ENCODE data around the gene RCBTB1.
"Not testable (repeated sequence)": the region's sequence is repeated elsewhere in the genome, so short reads cannot be mapped to it uniquely, and the experiment has no call there.

RCBTB1 gene

GRCh38 chr13:49516467-49516866 lies 68.9 kb downstream of the RCBTB1 start:
- H3K4me3 ChIP-seq (ENCODE audit: low read depth, low read length), result no peak overlapping the region
- TF ChIP-seq, protein P1, sequence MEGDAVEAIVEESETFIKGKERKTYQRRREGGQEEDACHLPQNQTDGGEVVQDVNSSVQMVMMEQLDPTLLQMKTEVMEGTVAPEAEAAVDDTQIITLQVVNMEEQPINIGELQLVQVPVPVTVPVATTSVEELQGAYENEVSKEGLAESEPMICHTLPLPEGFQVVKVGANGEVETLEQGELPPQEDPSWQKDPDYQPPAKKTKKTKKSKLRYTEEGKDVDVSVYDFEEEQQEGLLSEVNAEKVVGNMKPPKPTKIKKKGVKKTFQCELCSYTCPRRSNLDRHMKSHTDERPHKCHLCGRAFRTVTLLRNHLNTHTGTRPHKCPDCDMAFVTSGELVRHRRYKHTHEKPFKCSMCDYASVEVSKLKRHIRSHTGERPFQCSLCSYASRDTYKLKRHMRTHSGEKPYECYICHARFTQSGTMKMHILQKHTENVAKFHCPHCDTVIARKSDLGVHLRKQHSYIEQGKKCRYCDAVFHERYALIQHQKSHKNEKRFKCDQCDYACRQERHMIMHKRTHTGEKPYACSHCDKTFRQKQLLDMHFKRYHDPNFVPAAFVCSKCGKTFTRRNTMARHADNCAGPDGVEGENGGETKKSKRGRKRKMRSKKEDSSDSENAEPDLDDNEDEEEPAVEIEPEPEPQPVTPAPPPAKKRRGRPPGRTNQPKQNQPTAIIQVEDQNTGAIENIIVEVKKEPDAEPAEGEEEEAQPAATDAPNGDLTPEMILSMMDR (IDR thresholded peaks at IDR 0.05; ENCODE audit: control insufficient read depth, extremely low read depth, insufficient read depth), result no peak
- DNase-seq (ENCODE audit: low read depth), result no peak

DNA sequence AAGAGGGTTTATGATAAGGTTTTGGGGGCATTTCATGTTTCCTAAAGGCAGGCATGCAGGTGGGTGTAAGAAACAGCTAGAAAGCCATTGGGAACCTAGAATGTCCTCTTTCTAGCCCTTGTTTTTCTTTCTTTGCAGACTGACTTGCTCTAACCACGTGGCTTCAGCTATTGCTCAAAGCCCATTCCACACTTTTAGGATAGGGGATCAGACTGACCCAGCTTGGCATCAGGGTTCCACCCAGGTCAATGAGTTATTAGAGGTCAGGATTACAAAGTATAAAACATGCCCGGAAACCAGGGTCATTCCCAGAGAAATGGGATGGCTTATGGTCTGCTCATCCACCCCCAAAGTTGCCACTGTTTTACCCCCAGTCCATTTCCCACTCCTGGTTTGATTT lies 72.8 kb downstream of the RCBTB1 start:
- DNase-seq (ENCODE audit: low read depth), result no peak
- H3K4me3 ChIP-seq (ENCODE audit: low read depth, low read length), result no peak overlapping the region
- TF ChIP-seq, protein P1 (IDR thresholded peaks at IDR 0.05; ENCODE audit: control insufficient read depth, extremely low read depth, insufficient read depth), result no peak

GRCh38 chr13:49503951-49504350 lies 81.4 kb downstream of the RCBTB1 start:
- no peak overlapping the region for H3K4me3 ChIP-seq (ENCODE audit: low read depth, low read length)
- TF ChIP-seq, protein P1 (IDR thresholded peaks at IDR 0.05; ENCODE audit: control insufficient read depth, extremely low read depth, insufficient read depth), result no peak
- no peak for DNase-seq (ENCODE audit: low read depth)

GRCh38 chr13:49502954-49503353 lies 82.4 kb downstream of the RCBTB1 start:
- TF ChIP-seq, protein P1 (IDR thresholded peaks at IDR 0.05; ENCODE audit: control insufficient read depth, extremely low read depth, insufficient read depth), result no peak
- no peak overlapping the region for H3K4me3 ChIP-seq (ENCODE audit: low read depth, low read length)
- DNase-seq (ENCODE audit: low read depth), result no peak

- H3K4me3 ChIP-seq (ENCODE audit: low read depth, low read length), result no peak overlapping the region
- TF ChIP-seq, protein P1 (IDR thresholded peaks at IDR 0.05; ENCODE audit: control insufficient read depth, extremely low read depth, insufficient read depth), result no peak
- DNase-seq (ENCODE audit: low read depth), result no peak
Measured at GRCh38 chr13:49499889-49500660, 85.3 kb downstream of the RCBTB1 start.

- TF ChIP-seq, protein P1 (IDR thresholded peaks at IDR 0.05; ENCODE audit: control insufficient read depth, extremely low read depth, insufficient read depth), result no peak
- H3K4me3 ChIP-seq (ENCODE audit: low read depth, low read length), result no peak overlapping the region
- DNase-seq (ENCODE audit: low read depth), result no peak
Measured at GRCh38 chr13:49498206-49498605, 87.2 kb downstream of the RCBTB1 start.

GRCh38 chr13:49497272-49497671 lies 88.1 kb downstream of the RCBTB1 start:
- no peak overlapping the region for H3K4me3 ChIP-seq (ENCODE audit: low read depth, low read length)
- TF ChIP-seq, protein P1 (IDR thresholded peaks at IDR 0.05; ENCODE audit: control insufficient read depth, extremely low read depth, insufficient read depth), result no peak
- no peak for DNase-seq (ENCODE audit: low read depth)

DNA sequence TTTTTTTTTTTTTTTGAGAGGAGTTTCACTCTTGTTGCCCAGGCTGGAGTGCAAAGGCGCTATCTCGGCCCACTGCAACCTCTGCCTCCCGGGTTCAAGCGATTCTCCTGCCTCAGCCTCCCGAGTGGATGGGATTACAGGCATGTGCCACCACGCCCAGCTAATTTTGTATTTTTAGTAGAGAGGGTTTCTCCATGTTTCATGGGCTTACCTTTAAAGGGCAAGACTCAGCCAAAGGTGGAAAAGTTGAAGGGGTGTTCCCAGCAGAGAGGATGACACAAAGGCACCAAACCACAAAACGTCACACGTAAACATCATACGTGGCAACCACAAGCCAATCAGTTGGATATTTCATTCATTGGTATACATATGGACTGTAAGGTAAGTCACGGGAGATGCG lies 88.5 kb downstream of the RCBTB1 start:
- not testable (repeated sequence) for DNase-seq (ENCODE audit: low read depth); H3K4me3 ChIP-seq (ENCODE audit: low read depth, low read length)

All from LNCaP clone FGC (cell line).